GM10847 (cell line): ENCODE results near the gene YKT6.
A peak's percentile ranks its signal among the peaks of the same experiment; 100 is the strongest.

ENCODE experiments used
- POLR2A ChIP-seq: IDR thresholded peaks from 2 replicates; pipeline ENCODE4 v1.6.1; 2011; ENCODE audit not compliant: insufficient read length; ENCODE audit errors: extremely low read depth

Gene YKT6

GRCh38 chr7:44200699-44201461 lies at the start of gene YKT6:
Gene YKT6, plus strand, starts transcription at chr7:44200978. Its CDS starts 158 bp downstream, at chr7:44201136.
- TF ChIP-seq POLR2A, result peak; percentile 87

GRCh38 chr7:44151956-44152355 lies 48.8 kb upstream of the YKT6 start:
- no peak for TF ChIP-seq POLR2A

- TF ChIP-seq POLR2A, result no peak
Observed at GRCh38 chr7:44152971-44153947, 47.5 kb upstream of the YKT6 start.

- no peak for TF ChIP-seq POLR2A
Observed at GRCh38 chr7:44153948-44154335, 46.8 kb upstream of the YKT6 start.

GRCh38 chr7:44154703-44155102 lies 46.1 kb upstream of the YKT6 start:
- TF ChIP-seq POLR2A, result no peak

GRCh38 chr7:44155191-44156185 lies 45.3 kb upstream of the YKT6 start:
- no peak for TF ChIP-seq POLR2A

GRCh38 chr7:44156453-44157010 lies 44.2 kb upstream of the YKT6 start:
- TF ChIP-seq POLR2A, result no peak

- TF ChIP-seq POLR2A, result no peak
Observed at GRCh38 chr7:44157116-44158080, 43.4 kb upstream of the YKT6 start.

- TF ChIP-seq POLR2A, result no peak
Observed at GRCh38 chr7:44158096-44158872, 42.5 kb upstream of the YKT6 start.

GRCh38 chr7:44158873-44159631 lies 41.7 kb upstream of the YKT6 start:
- TF ChIP-seq POLR2A, result no peak

GRCh38 chr7:44159824-44160630 lies 40.8 kb upstream of the YKT6 start:
- TF ChIP-seq POLR2A, result no peak
